ENCODE results near the gene MPV17L2.

DNA sequence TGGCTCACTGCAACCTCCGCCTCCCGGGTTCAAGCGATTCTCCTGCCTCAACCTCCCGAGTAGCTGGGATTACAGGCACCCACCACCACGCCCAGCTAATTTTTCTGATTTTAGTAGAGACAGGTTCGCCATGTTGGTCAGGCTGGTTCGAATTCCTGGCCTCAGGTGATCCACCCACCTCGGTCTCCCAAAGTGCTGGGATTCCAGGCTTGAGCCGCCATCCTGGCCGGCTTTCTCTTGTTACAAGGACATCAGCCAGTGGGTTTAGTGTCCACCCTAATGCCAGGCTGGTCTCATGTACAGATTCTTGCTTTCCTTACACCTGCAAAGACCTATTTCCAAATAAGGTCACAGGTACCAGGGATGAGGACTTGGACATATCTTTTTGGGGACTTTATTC is 33.2 kb upstream of the MPV17L2 start:
- TF ChIP-seq, protein P1, sequence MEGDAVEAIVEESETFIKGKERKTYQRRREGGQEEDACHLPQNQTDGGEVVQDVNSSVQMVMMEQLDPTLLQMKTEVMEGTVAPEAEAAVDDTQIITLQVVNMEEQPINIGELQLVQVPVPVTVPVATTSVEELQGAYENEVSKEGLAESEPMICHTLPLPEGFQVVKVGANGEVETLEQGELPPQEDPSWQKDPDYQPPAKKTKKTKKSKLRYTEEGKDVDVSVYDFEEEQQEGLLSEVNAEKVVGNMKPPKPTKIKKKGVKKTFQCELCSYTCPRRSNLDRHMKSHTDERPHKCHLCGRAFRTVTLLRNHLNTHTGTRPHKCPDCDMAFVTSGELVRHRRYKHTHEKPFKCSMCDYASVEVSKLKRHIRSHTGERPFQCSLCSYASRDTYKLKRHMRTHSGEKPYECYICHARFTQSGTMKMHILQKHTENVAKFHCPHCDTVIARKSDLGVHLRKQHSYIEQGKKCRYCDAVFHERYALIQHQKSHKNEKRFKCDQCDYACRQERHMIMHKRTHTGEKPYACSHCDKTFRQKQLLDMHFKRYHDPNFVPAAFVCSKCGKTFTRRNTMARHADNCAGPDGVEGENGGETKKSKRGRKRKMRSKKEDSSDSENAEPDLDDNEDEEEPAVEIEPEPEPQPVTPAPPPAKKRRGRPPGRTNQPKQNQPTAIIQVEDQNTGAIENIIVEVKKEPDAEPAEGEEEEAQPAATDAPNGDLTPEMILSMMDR (IDR thresholded peaks at IDR 0.05) = no peak
- no peak for TF ChIP-seq EP300 (IDR thresholded peaks at IDR 0.05)
